HG02571 (cell line): ENCODE results near the gene LRRN4CL.

Experiments used
- ATAC-seq: cut with Tn5 transposase; IDR thresholded peaks from one replicate; pipeline ENCODE4 v1.9.1; 2021; ENCODE audit warnings: mild to moderate bottlenecking, moderate library complexity; ENCODE audit not compliant: unreplicated experiment

LRRN4CL gene

GRCh38 chr11:62648185-62648966 is 41.0 kb downstream of the LRRN4CL start:
- no peak for ATAC-seq

GRCh38 chr11:62647609-62648005 is 41.7 kb downstream of the LRRN4CL start:
- ATAC-seq = no peak

- ATAC-seq = no peak
Measured at GRCh38 chr11:62646825-62647608, 42.3 kb downstream of the LRRN4CL start.

GRCh38 chr11:62645946-62646824 is 43.1 kb downstream of the LRRN4CL start, which contains the start of gene GANAB:
Gene GANAB (minus strand): TSS chr11:62646613. CDS start chr11:62646599, 14 bp downstream.
- peak; percentile 96 for ATAC-seq

GRCh38 chr11:62645671-62645945 is 43.7 kb downstream of the LRRN4CL start:
- no peak for ATAC-seq

- ATAC-seq = no peak
Measured at GRCh38 chr11:62644220-62644619, 45.1 kb downstream of the LRRN4CL start.
